ENCODE measurements around the gene ASRGL1. TPM values are rescaled to one million over a fixed set of nuclear protein-coding genes. Genes with fewer than 3 reads are reported as not detected.

ASRGL1 gene
- total RNA-seq, 1 donor from 2014 or later: 3.2 TPM

DNA sequence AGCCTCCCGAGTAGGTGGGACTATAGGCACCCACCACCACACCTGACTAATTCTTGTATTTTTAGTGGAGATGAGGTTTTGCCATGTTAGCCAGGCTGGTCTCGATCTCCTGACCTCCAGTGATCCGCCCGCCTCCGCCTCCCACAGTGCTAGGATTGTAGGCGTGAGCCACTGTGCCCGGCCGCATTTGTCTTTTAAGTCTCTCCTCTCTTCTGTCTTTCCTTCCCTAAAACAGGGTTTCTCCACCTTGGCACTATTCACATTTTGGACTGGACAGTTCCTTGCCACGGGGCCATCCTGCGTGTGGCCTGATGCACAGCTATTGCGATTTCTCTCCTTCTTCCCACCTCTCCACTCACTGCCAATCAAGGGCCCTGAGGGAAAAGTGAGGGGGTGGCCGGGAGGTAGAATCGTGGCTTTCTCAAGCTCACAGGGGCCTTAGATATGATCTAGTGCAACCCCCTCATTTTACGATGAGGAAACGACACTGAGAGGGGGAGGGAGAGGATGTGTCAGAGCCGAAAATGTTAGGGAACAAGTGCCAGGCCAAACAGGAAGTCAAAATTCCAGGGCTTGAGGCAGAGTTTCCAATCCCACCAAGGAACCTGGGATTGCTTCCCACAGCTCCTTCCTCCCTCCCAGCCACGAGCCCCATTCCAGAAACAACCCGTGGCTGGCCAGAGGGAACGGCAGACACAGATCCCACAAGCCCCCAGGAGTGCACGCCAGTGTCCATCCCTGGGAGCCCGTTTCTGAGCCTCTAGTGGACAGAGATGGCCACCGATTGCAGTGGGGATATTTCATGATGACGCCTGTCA lies 102.7 kb downstream of the ASRGL1 start:
- H3K36me3 ChIP-seq (ENCODE audit: insufficient read depth, low read length): no peaks in the 10 kb centered on the region
- H3K4me3 ChIP-seq (ENCODE audit: insufficient read depth, low read depth, low read length): peak overlapping the region; percentile 6
- peaks cover 4% of the 10 kb centered on the region for H3K4me1 Mint-ChIP-seq (ENCODE audit: low read depth, unreplicated experiment)
- no peak overlapping the region for H3K4me3 Mint-ChIP-seq (ENCODE audit: unreplicated experiment)
- H4K20me1 ChIP-seq (ENCODE audit: insufficient read depth, low read length): no peaks in the 10 kb centered on the region
- H3K27me3 Mint-ChIP-seq (ENCODE audit: low read depth, unreplicated experiment): peaks cover 6% of the 10 kb centered on the region
- peak overlapping the region; percentile 78 for H3K4me2 ChIP-seq (ENCODE audit: low read length)
- no peaks in the 10 kb centered on the region for H3K9me3 ChIP-seq (ENCODE audit: insufficient read depth, low read depth, low read length)
- H3K4me1 ChIP-seq (ENCODE audit: insufficient read depth, low read length): peaks cover 25% of the 10 kb centered on the region
- H3K27ac ChIP-seq (ENCODE audit: low read depth, low read length): peak overlapping the region; percentile 69
- no peaks in the 10 kb centered on the region for H3K27me3 ChIP-seq (ENCODE audit: insufficient read depth, low read length)
- peak overlapping the region; percentile 82 for H2AFZ ChIP-seq (ENCODE audit: low read depth, low read length)
- DNase-seq (ENCODE audit: low read depth) (peak; percentile 80), FAIRE-seq (no peak)
- no peaks in the 10 kb centered on the region for H3K79me2 ChIP-seq (ENCODE audit: insufficient read depth, low read length)
- no peaks in the 10 kb centered on the region for H3K36me3 Mint-ChIP-seq (ENCODE audit: low read depth, unreplicated experiment)
- TF ChIP-seq, protein P1, sequence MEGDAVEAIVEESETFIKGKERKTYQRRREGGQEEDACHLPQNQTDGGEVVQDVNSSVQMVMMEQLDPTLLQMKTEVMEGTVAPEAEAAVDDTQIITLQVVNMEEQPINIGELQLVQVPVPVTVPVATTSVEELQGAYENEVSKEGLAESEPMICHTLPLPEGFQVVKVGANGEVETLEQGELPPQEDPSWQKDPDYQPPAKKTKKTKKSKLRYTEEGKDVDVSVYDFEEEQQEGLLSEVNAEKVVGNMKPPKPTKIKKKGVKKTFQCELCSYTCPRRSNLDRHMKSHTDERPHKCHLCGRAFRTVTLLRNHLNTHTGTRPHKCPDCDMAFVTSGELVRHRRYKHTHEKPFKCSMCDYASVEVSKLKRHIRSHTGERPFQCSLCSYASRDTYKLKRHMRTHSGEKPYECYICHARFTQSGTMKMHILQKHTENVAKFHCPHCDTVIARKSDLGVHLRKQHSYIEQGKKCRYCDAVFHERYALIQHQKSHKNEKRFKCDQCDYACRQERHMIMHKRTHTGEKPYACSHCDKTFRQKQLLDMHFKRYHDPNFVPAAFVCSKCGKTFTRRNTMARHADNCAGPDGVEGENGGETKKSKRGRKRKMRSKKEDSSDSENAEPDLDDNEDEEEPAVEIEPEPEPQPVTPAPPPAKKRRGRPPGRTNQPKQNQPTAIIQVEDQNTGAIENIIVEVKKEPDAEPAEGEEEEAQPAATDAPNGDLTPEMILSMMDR (IDR thresholded peaks at IDR 0.05; ENCODE audit: insufficient read depth, low read depth, low read length): no peak
- no peak for TF ChIP-seq EZH2 (IDR thresholded peaks at IDR 0.05; ENCODE audit: insufficient read depth, low read length)
- H3K9ac ChIP-seq (ENCODE audit: low read length): peak overlapping the region; percentile 40
- H3K27ac Mint-ChIP-seq (ENCODE audit: unreplicated experiment): no peak overlapping the region
- H3K9me3 Mint-ChIP-seq (ENCODE audit: unreplicated experiment): no peaks in the 10 kb centered on the region

Other genes with a start within 250 kb of the ASRGL1 start
- 13.3 and 17.7 TPM in 2 replicates for gene INCENP, start 213.4 kb upstream of the ASRGL1 start, total RNA-seq
- not detected in 2 replicates for gene SCGB1D1, start 147.2 kb upstream of the ASRGL1 start, total RNA-seq
- gene SCGB2A1, start 128.8 kb upstream of the ASRGL1 start, total RNA-seq: not detected in 2 replicates
- not detected in 2 replicates for gene SCGB1D2, start 95.2 kb upstream of the ASRGL1 start, total RNA-seq
- not detected in 2 replicates for gene SCGB2A2, start 67.3 kb upstream of the ASRGL1 start, total RNA-seq
- not detected in 2 replicates for gene SCGB1D4, start 38.4 kb upstream of the ASRGL1 start, total RNA-seq
- not detected in 2 replicates for gene SCGB1A1, start 81.6 kb downstream of the ASRGL1 start, total RNA-seq
- gene AHNAK, start 209.4 kb downstream of the ASRGL1 start, total RNA-seq: 305 and 378 TPM in 2 replicates
- 1,185 and 1,298 TPM in 2 replicates for gene EEF1G, start 236.4 kb downstream of the ASRGL1 start, total RNA-seq

Measured in astrocyte (in vitro differentiated cells and primary cell).